IMR-90 (cell line): ENCODE measurements around the gene SEMA4F. TPM values are rescaled to one million over a fixed set of nuclear protein-coding genes. Genes with fewer than 3 reads are reported as not detected.

Experiments
- ATAC-seq: fragments of 200-7000 bp; cut with Tn5 transposase; 2 replicates; pipeline ENCODE4 v1.9.1; 2020; ENCODE audit warnings: low read depth, mild to moderate bottlenecking, moderate library complexity
- BruUV-seq: library from RNA; stranded (reverse); fragments of 400-500 nt; replicated peaks from 2 replicates; lab custom pipeline; 2021; lab: Mats Ljungman, UMichigan
- CTCF ChIA-PET: fragments of 300-600 bp; formaldehyde crosslinking; extraction: SDS; loops from one replicate; lab custom pipeline; 2021; ENCODE audit warnings: antibody characterized with exemption; lab: Yijun Ruan, JAX
- POLR2A ChIA-PET: fragments of 300-600 bp; sonication (Branson Sonifier 250); formaldehyde crosslinking; loops from one replicate; lab custom pipeline; 2022; ENCODE audit warnings: antibody characterized with exemption; ENCODE audit not compliant: unreplicated experiment; lab: Charles Lee
- DNase-seq: peaks from one replicate; pipeline ENCODE4 v3.0.0; 2013
- H2AFZ ChIP-seq: replicated peaks from 2 replicates; pipeline ENCODE3; 2013; ENCODE audit warnings: low read length, mild to moderate bottlenecking; ENCODE audit not compliant: poor library complexity
- H2AK5ac ChIP-seq: 2 replicates; pipeline ENCODE4 v1.6.1; 2013; ENCODE audit warnings: low read depth, low read length, inconsistent platforms
- H2AK9ac ChIP-seq: replicated peaks from 2 replicates; pipeline ENCODE3; 2013; ENCODE audit warnings: mild to moderate bottlenecking, low read depth, low read length, moderate library complexity; ENCODE audit not compliant: poor library complexity
- H2BK120ac ChIP-seq: 2 replicates; pipeline ENCODE4 v1.6.1; 2013; ENCODE audit warnings: low read depth, low read length, inconsistent platforms
- H2BK15ac ChIP-seq: 3 replicates; pipeline ENCODE4 v1.6.1; 2013; ENCODE audit warnings: low read depth, low read length, inconsistent platforms
- H2BK20ac ChIP-seq: 2 replicates; pipeline ENCODE4 v1.6.1; 2013; ENCODE audit warnings: low read depth, mild to moderate bottlenecking, inconsistent platforms, low read length, moderate library complexity
- H2BK5ac ChIP-seq: 2 replicates; pipeline ENCODE4 v1.6.1; 2013; ENCODE audit warnings: mild to moderate bottlenecking, low read depth, low read length, inconsistent platforms; ENCODE audit not compliant: poor library complexity, severe bottlenecking
- H3K14ac ChIP-seq: replicated peaks from 2 replicates; pipeline ENCODE4 v1.6.1; 2013; ENCODE audit warnings: low read depth, low read length, inconsistent platforms
- H3K18ac ChIP-seq: 2 replicates; pipeline ENCODE4 v1.6.1; 2013; ENCODE audit warnings: low read depth, low read length, control low read depth
- H3K23ac ChIP-seq: 2 replicates; pipeline ENCODE4 v1.6.1; 2013; ENCODE audit warnings: low read depth, low read length, inconsistent platforms
- H3K27ac ChIP-seq: 2 replicates; pipeline ENCODE4 v1.5.1; 2013; ENCODE audit warnings: mild to moderate bottlenecking, control low read depth, low read length; ENCODE audit not compliant: insufficient read depth
- H3K27me3 ChIP-seq: 2 replicates; pipeline ENCODE4 v1.6.1; 2013; ENCODE audit warnings: low read length; ENCODE audit not compliant: control insufficient read depth, insufficient read depth
- H3K36me3 ChIP-seq: 2 replicates; pipeline ENCODE4 v1.6.1; 2013; ENCODE audit warnings: low read length, mixed read lengths; ENCODE audit not compliant: control insufficient read depth, insufficient read depth
- H3K4ac ChIP-seq: 2 replicates; pipeline ENCODE4 v1.6.1; 2013; ENCODE audit warnings: low read depth, low read length, inconsistent platforms
- H3K4me1 ChIP-seq: 2 replicates; pipeline ENCODE4 v1.6.1; 2013; ENCODE audit warnings: low read length, mixed read lengths; ENCODE audit not compliant: control insufficient read depth, insufficient read depth
- H3K4me2 ChIP-seq: 2 replicates; pipeline ENCODE4 v1.6.1; 2013; ENCODE audit warnings: low read depth, mild to moderate bottlenecking, control low read depth, low read length, moderate library complexity
- H3K4me3 ChIP-seq: 2 replicates; pipeline ENCODE4 v1.5.1; 2013; ENCODE audit warnings: low read depth, mild to moderate bottlenecking, control low read depth, low read length, moderate library complexity; ENCODE audit not compliant: insufficient read depth
- H3K56ac ChIP-seq: 2 replicates; pipeline ENCODE4 v1.6.1; 2013; ENCODE audit warnings: low read length, inconsistent platforms; ENCODE audit not compliant: insufficient read depth; ENCODE audit errors: extremely low read depth
- H3K79me1 ChIP-seq, 2 experiments: 2 replicates each; pipeline ENCODE4 v1.6.1; 2013; ENCODE audit warnings: low read length in 2 of 2, inconsistent platforms in 1 of 2, low read depth in 1 of 2
- H3K9ac ChIP-seq: 2 replicates; pipeline ENCODE4 v1.6.1; 2013; ENCODE audit warnings: low read depth, low read length, control low read depth
- H3K9me1 ChIP-seq: 2 replicates; pipeline ENCODE4 v1.6.1; 2013; ENCODE audit warnings: low read length, inconsistent platforms; ENCODE audit not compliant: insufficient read depth
- H3K9me3 ChIP-seq: 2 replicates; pipeline ENCODE4 v1.6.1; 2013; ENCODE audit warnings: low read length; ENCODE audit not compliant: control insufficient read depth, insufficient read depth
- H4K20me1 ChIP-seq: 2 replicates; pipeline ENCODE4 v1.6.1; 2013; ENCODE audit warnings: low read length, inconsistent platforms; ENCODE audit not compliant: insufficient read depth
- H4K5ac ChIP-seq: 2 replicates; pipeline ENCODE4 v1.6.1; 2013; ENCODE audit warnings: mild to moderate bottlenecking, low read depth, low read length, control low read depth
- H4K8ac ChIP-seq, 2 experiments: 2 replicates each; pipeline ENCODE4 v1.6.1; 2013; ENCODE audit warnings: low read depth in 2 of 2, low read length in 2 of 2, control low read depth in 1 of 2, inconsistent platforms in 1 of 2
- H4K91ac ChIP-seq: 2 replicates; pipeline ENCODE4 v1.6.1; 2013; ENCODE audit warnings: low read depth, low read length, inconsistent platforms; ENCODE audit not compliant: insufficient read depth
- BHLHE40 ChIP-seq: fragments of 150-350 bp; IDR thresholded peaks from 2 replicates; pipeline ENCODE4 v1.6.1; 2016; ENCODE audit warnings: mild to moderate bottlenecking, low read depth, low read length
- CEBPB ChIP-seq: IDR thresholded peaks from 2 replicates; pipeline ENCODE4 v1.6.1; 2012; ENCODE audit warnings: low read depth, low read length, improper control_type of control experiment
- CHD1 ChIP-seq: IDR thresholded peaks from 2 replicates; pipeline ENCODE4 v1.6.1; 2012; ENCODE audit warnings: low read depth, low read length, improper control_type of control experiment
- ELK1 ChIP-seq: fragments of 150-350 bp; IDR thresholded peaks from 2 replicates; pipeline ENCODE4 v1.6.1; 2016; ENCODE audit warnings: low read depth, mild to moderate bottlenecking, low read length, moderate library complexity, borderline replicate concordance
- FOS ChIP-seq: fragments of 150-350 bp; IDR thresholded peaks from 2 replicates; pipeline ENCODE4 v1.6.1; 2016; ENCODE audit warnings: low read depth, low read length
- MAFK ChIP-seq: IDR thresholded peaks from 2 replicates; pipeline ENCODE4 v1.6.1; 2012; ENCODE audit warnings: low read depth, low read length, improper control_type of control experiment
- MAZ ChIP-seq: IDR thresholded peaks from 2 replicates; pipeline ENCODE4 v1.6.1; 2012; ENCODE audit warnings: low read depth, mild to moderate bottlenecking, low read length, improper control_type of control experiment, moderate library complexity, borderline replicate concordance
- MXI1 ChIP-seq: IDR thresholded peaks from 2 replicates; pipeline ENCODE4 v1.6.1; 2012; ENCODE audit warnings: low read depth, mild to moderate bottlenecking, low read length, moderate library complexity, borderline replicate concordance
- NFE2L2 ChIP-seq: fragments of 150-350 bp; IDR thresholded peaks from 2 replicates; pipeline ENCODE4 v1.6.1; 2016; ENCODE audit warnings: low read depth, mild to moderate bottlenecking, low read length
- POLR2A ChIP-seq: IDR thresholded peaks from 2 replicates; pipeline ENCODE4 v1.6.1; 2012; ENCODE audit warnings: mild to moderate bottlenecking, low read depth, low read length
- RAD21 ChIP-seq: IDR thresholded peaks from 2 replicates; pipeline ENCODE4 v1.6.1; 2012; ENCODE audit warnings: low read length, improper control_type of control experiment
- RCOR1 ChIP-seq: IDR thresholded peaks from 2 replicates; pipeline ENCODE4 v1.6.1; 2012; ENCODE audit warnings: mild to moderate bottlenecking, low read length, improper control_type of control experiment; ENCODE audit not compliant: insufficient replicate concordance
- RFX5 ChIP-seq: IDR thresholded peaks from 2 replicates; pipeline ENCODE4 v1.8.0; 2012; ENCODE audit warnings: low read depth, mild to moderate bottlenecking, low read length, moderate library complexity
- SMC3 ChIP-seq: fragments of 150-350 bp; IDR thresholded peaks from 2 replicates; pipeline ENCODE4 v1.6.1; 2016; ENCODE audit warnings: low read depth, mild to moderate bottlenecking, antibody characterized with exemption, low read length, moderate library complexity
- USF2 ChIP-seq: fragments of 150-350 bp; IDR thresholded peaks from 2 replicates; pipeline ENCODE4 v1.6.1; 2017; ENCODE audit warnings: mild to moderate bottlenecking, antibody characterized with exemption, low read length, low read depth
- WGBS, 2 experiments: methylation state at CpG; one replicate each; pipeline versions ENCODE4 v1.1.5 to v1.1.7; 2013; ENCODE audit warnings: missing lambda C conversion rate in 2 of 2; ENCODE audit not compliant: insufficient read length in 1 of 2; ENCODE audit errors: extremely low coverage in 2 of 2; 5-methylcytosine and 5-hydroxymethylcytosine counted together
- dilution Hi-C: fragments of 300-500 bp; cut with HindIII; formaldehyde crosslinking; loops from one replicate; pipeline ENCODE4 v1.14.3; 2018; ENCODE audit warnings: low sequenced_read_pairs; ENCODE audit not compliant: unreplicated experiment
- in situ Hi-C: fragments of 300-500 bp; cut with MboI; formaldehyde crosslinking; loops from 3 replicates; pipeline ENCODE4 v1.14.3; 2019; ENCODE audit warnings: low sequenced_read_pairs, inconsistent platforms, mixed read lengths
- intact Hi-C: fragments of 100-400 bp; cut with micrococcal nuclease; formaldehyde crosslinking; loops from 2 replicates; pipeline ENCODE4 v1.10.0; 2022
- polyA plus RNA-seq, 3 experiments: library from polyadenylated mRNA; depleted of rRNA; stranded (reverse); fragments of >200 nt; gene quantifications; 2 replicates each; pipeline ENCODE4 v1.2.3, GENCODE V29; 2012; ENCODE audit warnings: low replicate concordance in 1 of 3
- total RNA-seq: library from RNA; depleted of rRNA; stranded (reverse); fragments of >200 nt; gene quantifications from 2 replicates; pipeline ENCODE4 v1.2.3, GENCODE V29; 2012
- TF ChIP-seq, protein P1 (sequence below): conservative IDR thresholded peaks from 2 replicates; pipeline ENCODE4 v1.5.1; 2012; ENCODE audit warnings: mild to moderate bottlenecking, low read depth, low read length, improper control_type of control experiment

SEMA4F gene
- total and polyA plus RNA-seq, 2 of the 4 experiments (the other 2 are of a cell fraction): 4.7 to 7.5 TPM

- CTCF ChIA-PET: no interaction called here
- no peak overlapping the region for H3K9ac ChIP-seq
These were observed 36.9 kb upstream of the SEMA4F start for GRCh38 chr2:74617122-74617521.

More at GRCh38 chr2:74617122-74617521, 36.9 kb upstream of the SEMA4F start:
- H3K56ac ChIP-seq: no peak overlapping the region
- no peak for TF ChIP-seq RAD21
- no peak for TF ChIP-seq POLR2A
- no peak for TF ChIP-seq SMC3
- TF ChIP-seq, protein P1, sequence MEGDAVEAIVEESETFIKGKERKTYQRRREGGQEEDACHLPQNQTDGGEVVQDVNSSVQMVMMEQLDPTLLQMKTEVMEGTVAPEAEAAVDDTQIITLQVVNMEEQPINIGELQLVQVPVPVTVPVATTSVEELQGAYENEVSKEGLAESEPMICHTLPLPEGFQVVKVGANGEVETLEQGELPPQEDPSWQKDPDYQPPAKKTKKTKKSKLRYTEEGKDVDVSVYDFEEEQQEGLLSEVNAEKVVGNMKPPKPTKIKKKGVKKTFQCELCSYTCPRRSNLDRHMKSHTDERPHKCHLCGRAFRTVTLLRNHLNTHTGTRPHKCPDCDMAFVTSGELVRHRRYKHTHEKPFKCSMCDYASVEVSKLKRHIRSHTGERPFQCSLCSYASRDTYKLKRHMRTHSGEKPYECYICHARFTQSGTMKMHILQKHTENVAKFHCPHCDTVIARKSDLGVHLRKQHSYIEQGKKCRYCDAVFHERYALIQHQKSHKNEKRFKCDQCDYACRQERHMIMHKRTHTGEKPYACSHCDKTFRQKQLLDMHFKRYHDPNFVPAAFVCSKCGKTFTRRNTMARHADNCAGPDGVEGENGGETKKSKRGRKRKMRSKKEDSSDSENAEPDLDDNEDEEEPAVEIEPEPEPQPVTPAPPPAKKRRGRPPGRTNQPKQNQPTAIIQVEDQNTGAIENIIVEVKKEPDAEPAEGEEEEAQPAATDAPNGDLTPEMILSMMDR: no peak
- no peak for TF ChIP-seq RFX5
- TF ChIP-seq USF2: no peak
- no peak for TF ChIP-seq ELK1
- no peak for TF ChIP-seq MXI1
- TF ChIP-seq RCOR1: no peak
- no peak for TF ChIP-seq MAFK
- TF ChIP-seq NFE2L2: no peak
- TF ChIP-seq MAZ: no peak
- TF ChIP-seq CEBPB: no peak
- TF ChIP-seq BHLHE40: no peak
- TF ChIP-seq CHD1: no peak
- TF ChIP-seq FOS: no peak
- H3K27ac ChIP-seq: no peak overlapping the region
- no peak overlapping the region for H2AK9ac ChIP-seq
- H3K79me1 ChIP-seq: no peaks in the 10 kb centered on the region
- intact Hi-C loops: no loop called here
- H2AFZ ChIP-seq: no peak overlapping the region
- no peak overlapping the region for H4K91ac ChIP-seq
- H3K23ac ChIP-seq: no peak overlapping the region
- dilution Hi-C loops: no loop called here
- no peak overlapping the region for H2BK20ac ChIP-seq
- WGBS, 2 experiments: no CpG with 5 or more reads among the region's 3 CpGs
- no peak overlapping the region for H3K4me3 ChIP-seq
- no peaks in the 10 kb centered on the region for H3K4me1 ChIP-seq
- no peak overlapping the region for H3K14ac ChIP-seq
- no peak overlapping the region for H2BK5ac ChIP-seq
- no TSS peak for BruUV-seq
- H3K9me1 ChIP-seq: no peaks in the 10 kb centered on the region
- no peak overlapping the region for H4K5ac ChIP-seq
- POLR2A ChIA-PET: no interaction called here
- no peak for ATAC-seq
- no peaks in the 10 kb centered on the region; the same call in 1 of the 2 replicates for H3K9me3 ChIP-seq
- no peak overlapping the region for H3K4ac ChIP-seq
- no peak overlapping the region for H4K8ac ChIP-seq
- H4K20me1 ChIP-seq: no peaks in the 10 kb centered on the region
- H3K4me2 ChIP-seq: no peak overlapping the region
- H3K18ac ChIP-seq: no peak overlapping the region
- peaks cover 48% of the 10 kb centered on the region for H3K27me3 ChIP-seq
- in situ Hi-C loops: no loop called here
- DNase-seq: no peak
- no peaks in the 10 kb centered on the region for H3K36me3 ChIP-seq
- H2BK120ac ChIP-seq: no peak overlapping the region
- no peak overlapping the region for H2BK15ac ChIP-seq
- H2AK5ac ChIP-seq: no peak overlapping the region
